Nephron progenitor cell (in vitro differentiated cells): ENCODE measurements around the gene SCOC.
A peak's percentile ranks its signal among the peaks of the same experiment; 100 is the strongest.

ENCODE experiments used
- DNase-seq: peaks from one replicate; pipeline ENCODE4 v3.0.0; 2021
- H3K27ac Mint-ChIP-seq: 2 replicates; pipeline ENCODE4 v1.8.0; 2021; ENCODE audit warnings: mild to moderate bottlenecking, moderate library complexity, mixed read lengths
- H3K27me3 Mint-ChIP-seq: 2 replicates; pipeline ENCODE4 v1.8.0; 2021; ENCODE audit warnings: mild to moderate bottlenecking, low read depth, mixed read lengths; ENCODE audit not compliant: poor library complexity
- H3K36me3 Mint-ChIP-seq: 2 replicates; pipeline ENCODE4 v1.8.0; 2021; ENCODE audit warnings: low read depth, mixed read lengths
- H3K4me1 Mint-ChIP-seq: 2 replicates; pipeline ENCODE4 v1.8.0; 2021; ENCODE audit warnings: mixed read lengths
- H3K4me3 Mint-ChIP-seq: 2 replicates; pipeline ENCODE4 v1.8.0; 2021; ENCODE audit warnings: mild to moderate bottlenecking, moderate library complexity, mixed read lengths
- H3K9me3 Mint-ChIP-seq: 2 replicates; pipeline ENCODE4 v1.8.0; 2021; ENCODE audit warnings: mild to moderate bottlenecking, moderate library complexity, mixed read lengths
- TF ChIP-seq, protein P1 (sequence below): fragments of 200-600 bp; sonication (generic); IDR thresholded peaks from 2 replicates; pipeline ENCODE4 v1.5.0; 2021; ENCODE audit warnings: antibody characterized with exemption

SCOC gene

DNA sequence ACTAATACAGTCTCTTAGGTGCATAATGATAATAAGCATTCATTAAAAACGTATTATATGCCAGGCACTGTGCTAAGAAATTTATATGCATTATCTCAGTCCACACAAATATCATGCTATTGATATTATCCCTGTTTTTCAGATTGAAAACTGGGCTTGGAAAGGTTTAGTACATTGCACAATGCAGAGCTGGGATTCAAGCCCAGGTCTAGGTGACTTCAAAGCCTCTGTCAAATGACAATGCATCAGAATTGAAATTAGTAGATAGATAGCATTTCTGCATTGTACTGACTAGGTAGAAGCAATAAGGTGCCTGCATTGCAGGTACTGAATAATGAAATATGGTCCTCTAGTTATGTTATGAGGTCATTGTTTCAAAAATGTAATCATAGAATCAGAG lies 18.2 kb upstream of the SCOC start:
- H3K4me3 Mint-ChIP-seq, result no peak overlapping the region

DNA sequence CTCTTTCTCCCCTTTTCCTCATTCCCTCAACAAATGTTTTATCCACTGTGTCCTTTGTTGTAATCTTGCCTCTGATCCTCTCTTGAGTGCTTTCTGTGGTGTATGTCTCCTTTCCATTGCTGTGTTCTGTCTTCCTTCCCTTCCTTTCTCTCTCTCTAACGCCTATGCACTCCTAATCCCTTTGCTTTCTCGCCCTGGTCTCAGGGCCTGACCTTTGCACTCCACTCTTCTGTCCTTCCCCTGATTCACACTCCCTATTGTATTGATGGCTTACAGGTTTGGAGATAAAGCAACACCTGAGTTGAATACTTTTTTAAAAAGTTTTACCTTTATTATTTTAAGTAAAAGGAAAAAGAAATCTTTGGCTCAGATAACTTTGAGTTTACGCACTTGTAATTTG lies 15.6 kb upstream of the SCOC start:
- Mint-ChIP-seq H3K4me3 (no peak overlapping the region), H3K9me3 (no peaks in the 10 kb centered on the region), H3K4me1 (peaks cover 23% of the 10 kb centered on the region), H3K36me3 (no peaks in the 10 kb centered on the region), H3K27ac (no peak overlapping the region), H3K27me3 (peaks cover 8% of the 10 kb centered on the region)
- TF ChIP-seq, protein P1, sequence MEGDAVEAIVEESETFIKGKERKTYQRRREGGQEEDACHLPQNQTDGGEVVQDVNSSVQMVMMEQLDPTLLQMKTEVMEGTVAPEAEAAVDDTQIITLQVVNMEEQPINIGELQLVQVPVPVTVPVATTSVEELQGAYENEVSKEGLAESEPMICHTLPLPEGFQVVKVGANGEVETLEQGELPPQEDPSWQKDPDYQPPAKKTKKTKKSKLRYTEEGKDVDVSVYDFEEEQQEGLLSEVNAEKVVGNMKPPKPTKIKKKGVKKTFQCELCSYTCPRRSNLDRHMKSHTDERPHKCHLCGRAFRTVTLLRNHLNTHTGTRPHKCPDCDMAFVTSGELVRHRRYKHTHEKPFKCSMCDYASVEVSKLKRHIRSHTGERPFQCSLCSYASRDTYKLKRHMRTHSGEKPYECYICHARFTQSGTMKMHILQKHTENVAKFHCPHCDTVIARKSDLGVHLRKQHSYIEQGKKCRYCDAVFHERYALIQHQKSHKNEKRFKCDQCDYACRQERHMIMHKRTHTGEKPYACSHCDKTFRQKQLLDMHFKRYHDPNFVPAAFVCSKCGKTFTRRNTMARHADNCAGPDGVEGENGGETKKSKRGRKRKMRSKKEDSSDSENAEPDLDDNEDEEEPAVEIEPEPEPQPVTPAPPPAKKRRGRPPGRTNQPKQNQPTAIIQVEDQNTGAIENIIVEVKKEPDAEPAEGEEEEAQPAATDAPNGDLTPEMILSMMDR, result no peak
- no peak for DNase-seq

More for the DNA sequence above, 18.2 kb upstream of the SCOC start:
- DNase-seq, result no peak
- TF ChIP-seq, protein P1, result no peak
- Mint-ChIP-seq H3K27ac (no peak overlapping the region), H3K27me3 (peaks cover 2% of the 10 kb centered on the region), H3K9me3 (no peaks in the 10 kb centered on the region), H3K36me3 (no peaks in the 10 kb centered on the region), H3K4me1 (peaks cover 23% of the 10 kb centered on the region)

DNA sequence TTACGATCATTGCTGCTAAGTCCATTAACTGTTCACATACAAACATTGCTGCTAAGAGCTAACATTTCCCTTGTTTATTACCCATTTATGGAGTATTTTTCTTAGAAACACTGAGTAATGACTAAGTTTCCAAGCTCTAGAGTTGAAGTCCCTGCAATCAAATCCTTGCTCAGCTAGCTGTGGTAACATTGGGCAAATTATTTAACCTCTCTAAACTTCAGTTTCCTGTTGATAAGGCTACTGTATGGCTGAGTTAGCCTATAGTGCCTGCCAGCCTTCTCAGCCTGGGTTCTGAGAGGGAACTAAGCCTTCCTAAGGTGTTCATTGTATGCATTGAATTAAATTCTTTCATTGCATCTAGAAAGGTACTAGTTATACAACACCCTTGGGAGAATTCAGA lies 15.2 kb upstream of the SCOC start:
- Mint-ChIP-seq H3K36me3 (no peaks in the 10 kb centered on the region), H3K9me3 (no peaks in the 10 kb centered on the region), H3K4me3 (no peak overlapping the region), H3K27ac (no peak overlapping the region), H3K4me1 (peaks cover 23% of the 10 kb centered on the region), H3K27me3 (peaks cover 8% of the 10 kb centered on the region)
- TF ChIP-seq, protein P1, result no peak
- DNase-seq, result no peak

DNA sequence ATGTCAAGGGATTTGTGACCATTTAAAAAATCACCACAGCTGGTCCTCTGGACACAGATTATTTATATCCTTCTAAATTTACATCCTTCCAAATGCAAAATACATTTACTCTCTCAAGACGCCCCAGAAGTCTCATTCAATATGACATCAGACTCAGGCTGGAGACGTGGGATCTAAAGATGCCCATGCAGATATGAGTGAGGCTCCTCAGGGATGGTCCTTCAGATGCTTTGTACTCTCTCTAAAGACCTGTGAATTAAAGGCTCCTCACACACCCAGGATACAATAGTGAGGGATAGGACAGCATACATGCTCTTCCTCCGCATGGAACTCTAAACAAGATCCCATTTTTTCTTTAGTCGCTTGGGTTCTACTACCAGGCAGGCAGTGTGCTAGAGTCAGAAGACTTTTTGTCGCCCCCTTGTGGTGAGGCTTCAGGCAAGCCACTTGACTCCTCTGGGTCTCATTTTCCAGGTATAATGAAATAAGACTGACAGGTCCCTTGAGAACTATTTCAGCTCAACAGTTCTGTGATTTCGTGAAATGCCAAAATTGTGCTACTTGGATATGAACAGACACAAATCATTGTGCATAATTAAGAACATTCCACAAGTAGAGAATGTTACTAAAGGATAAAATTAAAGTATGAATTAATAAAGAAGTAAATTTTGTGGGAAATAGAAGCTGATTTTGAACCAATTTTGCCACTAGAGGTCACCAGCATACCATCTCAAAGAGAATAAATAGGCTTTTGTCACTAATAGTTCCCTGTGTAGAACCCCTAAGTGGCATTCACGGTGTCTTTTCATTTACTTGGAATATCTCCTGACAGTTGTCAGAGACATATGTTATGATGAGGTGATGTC lies 13.7 kb upstream of the SCOC start:
- TF ChIP-seq, protein P1, result peak; percentile 83
- Mint-ChIP-seq H3K36me3 (no peaks in the 10 kb centered on the region), H3K4me1 (peaks cover 23% of the 10 kb centered on the region), H3K27ac (no peak overlapping the region), H3K27me3 (peaks cover 18% of the 10 kb centered on the region), H3K4me3 (no peak overlapping the region), H3K9me3 (no peaks in the 10 kb centered on the region)
- peak; percentile 86 for DNase-seq

DNA sequence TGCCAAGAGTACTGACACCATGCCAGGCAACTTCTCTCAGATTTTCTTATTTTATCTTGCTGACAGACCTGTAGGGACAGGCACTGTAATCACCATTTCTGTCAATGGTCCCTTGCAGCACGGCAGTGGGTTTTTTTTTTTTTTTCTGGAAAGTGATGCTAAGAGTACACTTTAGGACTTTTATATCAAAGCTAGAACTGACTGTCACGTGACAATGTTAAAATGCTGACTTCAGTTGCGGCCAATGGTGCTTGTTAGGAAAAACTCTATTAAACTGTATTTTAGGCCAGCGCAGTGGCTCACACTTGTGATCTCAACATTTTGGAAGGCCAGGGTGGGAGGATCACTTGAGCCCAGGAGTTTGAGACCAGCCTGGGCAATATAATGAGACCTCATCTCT lies 12.3 kb upstream of the SCOC start:
- DNase-seq, result no peak
- Mint-ChIP-seq H3K36me3 (no peaks in the 10 kb centered on the region), H3K27ac (no peak overlapping the region), H3K4me3 (no peak overlapping the region), H3K4me1 (peaks cover 23% of the 10 kb centered on the region), H3K27me3 (peaks cover 30% of the 10 kb centered on the region), H3K9me3 (no peaks in the 10 kb centered on the region)
- TF ChIP-seq, protein P1, result no peak

DNA sequence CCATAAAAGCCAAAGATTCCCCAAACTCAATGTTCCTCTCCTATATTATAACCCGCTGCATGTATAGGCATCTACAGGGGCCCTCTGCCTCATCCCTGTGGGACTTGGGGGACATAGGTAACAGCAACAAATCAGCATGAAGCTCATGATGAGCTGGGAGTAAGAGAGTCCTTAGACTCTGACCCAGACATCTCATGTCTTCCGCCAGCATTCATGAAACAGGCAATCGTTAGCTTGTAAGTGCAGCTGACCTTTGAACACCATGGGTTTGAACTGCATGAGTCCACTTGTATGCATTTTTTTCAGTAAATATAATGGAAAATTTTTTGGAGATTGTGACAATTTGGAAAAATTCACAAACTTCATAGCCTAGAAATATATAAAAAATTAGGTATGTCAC lies 10.4 kb upstream of the SCOC start:
- TF ChIP-seq, protein P1, result no peak
- H3K9me3 Mint-ChIP-seq, result no peaks in the 10 kb centered on the region
- H3K36me3 Mint-ChIP-seq, result no peaks in the 10 kb centered on the region
- H3K27ac Mint-ChIP-seq, result no peak overlapping the region
- H3K27me3 Mint-ChIP-seq, result peaks cover 36% of the 10 kb centered on the region
- H3K4me1 Mint-ChIP-seq, result peaks cover 14% of the 10 kb centered on the region
- no peak for DNase-seq
- H3K4me3 Mint-ChIP-seq, result no peak overlapping the region
